Measurements from ENCODE around the gene FGGY. TPM values are rescaled to one million over a fixed set of nuclear protein-coding genes. Genes with fewer than 3 reads are reported as not detected.

The FGGY gene
- total and polyA plus RNA-seq, 2 donors (not counting 3 experiments of a cell fraction or from before 2014, with no cell fraction given): 5.6 to 6.4 TPM

DNA sequence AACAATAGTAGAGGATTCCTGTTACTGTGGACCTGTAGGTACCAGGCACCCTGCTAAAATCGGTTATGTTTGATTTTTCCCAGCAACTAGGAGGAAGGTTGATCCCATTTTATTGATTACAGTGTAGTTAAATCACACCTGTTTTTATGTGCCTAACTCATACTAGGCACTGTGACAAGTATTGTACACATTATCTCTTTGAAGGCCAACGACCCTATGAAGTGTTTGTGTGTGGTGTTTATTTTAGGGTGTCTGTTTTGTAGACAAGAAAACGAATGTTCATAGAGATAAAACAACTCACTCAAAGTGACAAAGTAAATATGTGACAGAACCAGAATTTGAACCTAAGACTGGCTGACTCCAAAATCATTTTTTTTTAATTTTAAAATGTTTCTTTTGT lies 49.5 kb downstream of the FGGY start:
- no TSS peak for BruUV-seq (replicated peaks)

DNA sequence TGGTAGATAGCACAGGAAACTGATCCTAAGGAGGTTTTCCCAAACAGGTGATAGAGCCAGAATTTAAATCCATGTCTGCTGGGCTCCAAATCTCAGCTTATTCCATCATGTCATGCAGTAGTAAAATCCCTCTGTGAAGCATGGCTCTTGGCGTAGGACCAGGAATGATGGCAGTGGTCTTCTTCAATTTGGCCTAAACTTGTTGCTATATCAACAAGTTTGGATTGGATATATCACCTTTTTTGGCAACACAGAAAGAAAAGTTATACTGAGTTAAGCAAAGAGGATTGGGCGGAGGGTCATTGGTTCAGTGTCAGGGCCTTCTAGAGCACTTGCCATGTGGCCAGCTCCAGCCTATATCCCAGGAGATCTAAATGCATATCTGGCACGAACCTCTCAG lies 52.2 kb downstream of the FGGY start:
- no peak overlapping the region for H3K27ac ChIP-seq (ENCODE audit: insufficient read depth, low read depth, low read length)
- no peaks in the 10 kb centered on the region for H3K79me2 ChIP-seq (ENCODE audit: control insufficient read depth, insufficient read depth, low read length)
- H3K4me1 ChIP-seq (ENCODE audit: control insufficient read depth, extremely low read depth, insufficient read depth, low read length): no peaks in the 10 kb centered on the region
- no peak overlapping the region for H3K4me2 ChIP-seq (ENCODE audit: insufficient read depth, low read length)
- no peaks in the 10 kb centered on the region for H3K9me3 ChIP-seq (replicated peaks; ENCODE audit: control insufficient read depth, insufficient read depth, low read length)
- H3K9ac ChIP-seq (replicated peaks; ENCODE audit: extremely low read depth, insufficient read depth, low read length): no peak overlapping the region
- TF ChIP-seq POLR2AphosphoS5 (IDR thresholded peaks at IDR 0.05; ENCODE audit: insufficient read depth, low read depth, low read length): no peak
- TF ChIP-seq MYC (IDR thresholded peaks at IDR 0.05; ENCODE audit: low read depth, low read length): no peak
- no peak for TF ChIP-seq FOS (IDR thresholded peaks at IDR 0.05; ENCODE audit: borderline replicate concordance, insufficient read depth, low read length)
- TF ChIP-seq, protein P1, sequence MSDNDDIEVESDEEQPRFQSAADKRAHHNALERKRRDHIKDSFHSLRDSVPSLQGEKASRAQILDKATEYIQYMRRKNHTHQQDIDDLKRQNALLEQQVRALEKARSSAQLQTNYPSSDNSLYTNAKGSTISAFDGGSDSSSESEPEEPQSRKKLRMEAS (IDR thresholded peaks at IDR 0.05; ENCODE audit: insufficient read depth, insufficient read length): no peak
- TF ChIP-seq JUN (IDR thresholded peaks at IDR 0.05; ENCODE audit: borderline replicate concordance, insufficient read depth, insufficient read length, low read depth): no peak
- TF ChIP-seq, protein P2, sequence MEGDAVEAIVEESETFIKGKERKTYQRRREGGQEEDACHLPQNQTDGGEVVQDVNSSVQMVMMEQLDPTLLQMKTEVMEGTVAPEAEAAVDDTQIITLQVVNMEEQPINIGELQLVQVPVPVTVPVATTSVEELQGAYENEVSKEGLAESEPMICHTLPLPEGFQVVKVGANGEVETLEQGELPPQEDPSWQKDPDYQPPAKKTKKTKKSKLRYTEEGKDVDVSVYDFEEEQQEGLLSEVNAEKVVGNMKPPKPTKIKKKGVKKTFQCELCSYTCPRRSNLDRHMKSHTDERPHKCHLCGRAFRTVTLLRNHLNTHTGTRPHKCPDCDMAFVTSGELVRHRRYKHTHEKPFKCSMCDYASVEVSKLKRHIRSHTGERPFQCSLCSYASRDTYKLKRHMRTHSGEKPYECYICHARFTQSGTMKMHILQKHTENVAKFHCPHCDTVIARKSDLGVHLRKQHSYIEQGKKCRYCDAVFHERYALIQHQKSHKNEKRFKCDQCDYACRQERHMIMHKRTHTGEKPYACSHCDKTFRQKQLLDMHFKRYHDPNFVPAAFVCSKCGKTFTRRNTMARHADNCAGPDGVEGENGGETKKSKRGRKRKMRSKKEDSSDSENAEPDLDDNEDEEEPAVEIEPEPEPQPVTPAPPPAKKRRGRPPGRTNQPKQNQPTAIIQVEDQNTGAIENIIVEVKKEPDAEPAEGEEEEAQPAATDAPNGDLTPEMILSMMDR (IDR thresholded peaks at IDR 0.05; ENCODE audit: extremely low read depth in 1 of 2, insufficient read depth in 1 of 2, low read depth in 1 of 2, low read length in 2 of 2): no peak
- TF ChIP-seq GATA2 (IDR thresholded peaks at IDR 0.05; ENCODE audit: insufficient read depth, insufficient read length, low read depth, low read length): no peak
- TF ChIP-seq EZH2 (IDR thresholded peaks at IDR 0.05; ENCODE audit: borderline replicate concordance, low read depth, low read length, severe bottlenecking): no peak
- TF ChIP-seq POLR2A (IDR thresholded peaks at IDR 0.05; ENCODE audit: low read depth, low read length): no peak
- intact Hi-C loops (cut with micrococcal nuclease): no loop called here
- ChIA-PET CTCF (no interaction called here), POLR2A (no interaction called here)
- no peaks in the 10 kb centered on the region for H3K9me1 ChIP-seq (replicated peaks; ENCODE audit: control insufficient read depth, extremely low read depth, insufficient read depth, low read length)
- dilution Hi-C loops (cut with MboI; ENCODE audit: extremely low pct_ligation_motif_present, low sequenced_read_pairs): no loop called here
- H3K36me3 ChIP-seq (ENCODE audit: control insufficient read depth in 2 of 2, extremely low read depth in 1 of 2, insufficient read depth in 2 of 2, low read length in 2 of 2): no peaks in the 10 kb centered on the region
- BruUV-seq (replicated peaks): no TSS peak
- no peak for FAIRE-seq
- no peaks in the 10 kb centered on the region for H3K27me3 ChIP-seq (ENCODE audit: control insufficient read depth in 2 of 2, insufficient read depth in 2 of 2, low read length in 2 of 2)
- H2AFZ ChIP-seq (ENCODE audit: low read depth, low read length): no peak overlapping the region
- no peak overlapping the region for H3K4me3 ChIP-seq (replicated peaks in 1 of 3; ENCODE audit: insufficient read depth in 1 of 3, low read depth in 1 of 3, low read length in 3 of 3)
- no peak for DNase-seq (ENCODE audit: low read depth, low spot score)
- H4K20me1 ChIP-seq (replicated peaks; ENCODE audit: control insufficient read depth, extremely low read depth, insufficient read depth, low read length): no peaks in the 10 kb centered on the region

More for the DNA sequence above, 49.5 kb downstream of the FGGY start:
- Histone ChIP-seq H3K79me2 (ENCODE audit: control insufficient read depth, insufficient read depth, low read length) (no peaks in the 10 kb centered on the region), H3K9me3 (replicated peaks; ENCODE audit: control insufficient read depth, insufficient read depth, low read length) (no peaks in the 10 kb centered on the region), H3K27ac (ENCODE audit: insufficient read depth, low read depth, low read length) (no peak overlapping the region), H3K9me1 (replicated peaks; ENCODE audit: control insufficient read depth, extremely low read depth, insufficient read depth, low read length) (no peaks in the 10 kb centered on the region), H3K9ac (replicated peaks; ENCODE audit: extremely low read depth, insufficient read depth, low read length) (no peak overlapping the region), H3K27me3 (ENCODE audit: control insufficient read depth in 2 of 2, insufficient read depth in 2 of 2, low read length in 2 of 2) (no peaks in the 10 kb centered on the region), H3K4me2 (ENCODE audit: insufficient read depth, low read length) (no peak overlapping the region), H4K20me1 (replicated peaks; ENCODE audit: control insufficient read depth, extremely low read depth, insufficient read depth, low read length) (no peaks in the 10 kb centered on the region), H3K36me3 (ENCODE audit: control insufficient read depth in 2 of 2, extremely low read depth in 1 of 2, insufficient read depth in 2 of 2, low read length in 2 of 2) (no peaks in the 10 kb centered on the region), H2AFZ (ENCODE audit: low read depth, low read length) (no peak overlapping the region), H3K4me3 (replicated peaks in 1 of 3; ENCODE audit: insufficient read depth in 1 of 3, low read depth in 1 of 3, low read length in 3 of 3) (no peak overlapping the region), H3K4me1 (ENCODE audit: control insufficient read depth, extremely low read depth, insufficient read depth, low read length) (no peaks in the 10 kb centered on the region)
- intact Hi-C loops (cut with micrococcal nuclease) (no loop called here), dilution Hi-C loops (cut with MboI; ENCODE audit: extremely low pct_ligation_motif_present, low sequenced_read_pairs) (no loop called here)
- no peak for DNase-seq (ENCODE audit: low read depth, low spot score)
- no peak for FAIRE-seq
- CTCF ChIA-PET: no interaction called here
- no peak for TF ChIP-seq GATA2 (IDR thresholded peaks at IDR 0.05; ENCODE audit: insufficient read depth, insufficient read length, low read depth, low read length)
- POLR2A ChIA-PET: no interaction called here

All from endothelial cell of umbilical vein (primary cell).